CD4-positive, alpha-beta memory T cell (primary cell): ENCODE results near the gene RNF151. TPM values are rescaled to one million over a fixed set of nuclear protein-coding genes. Genes with fewer than 3 reads are reported as not detected.

ENCODE experiments used
- CTCF ChIA-PET: fragments of 350-600 bp; sonication (Branson Sonifier 250); formaldehyde crosslinking; loops from one replicate; lab custom pipeline; 2021; ENCODE audit warnings: inconsistent platforms; ENCODE audit not compliant: partially characterized antibody; lab: Charles Lee
- POLR2A ChIA-PET: fragments of 350-600 bp; sonication (Branson Sonifier 250); formaldehyde crosslinking; loops from one replicate; lab custom pipeline; 2021; ENCODE audit not compliant: partially characterized antibody; lab: Charles Lee
- DNase-seq, 5 donors: peaks; one replicate each; pipeline versions ENCODE4 v3.0.0 to v3.0.0-alpha.2; 2020 to 2022; ENCODE audit warnings: mixed read lengths in 1 of 5
- H3K27ac ChIP-seq: one replicate; pipeline ENCODE4 v1.7.0; 2013; ENCODE audit warnings: low read depth, low read length
- H3K27me3 ChIP-seq: 2 replicates; pipeline ENCODE4 v1.7.0; 2013; ENCODE audit warnings: mild to moderate bottlenecking, low read length, moderate library complexity; ENCODE audit not compliant: insufficient read depth
- H3K36me3 ChIP-seq: 2 replicates; pipeline ENCODE4 v1.7.0; 2013; ENCODE audit warnings: mild to moderate bottlenecking, low read length, moderate library complexity; ENCODE audit not compliant: insufficient read depth
- H3K4me1 ChIP-seq: 2 replicates; pipeline ENCODE4 v1.7.0; 2013; ENCODE audit warnings: mild to moderate bottlenecking, low read length, moderate library complexity; ENCODE audit not compliant: insufficient read depth
- H3K4me3 ChIP-seq, 2 donors: one replicate each; pipeline ENCODE4 v1.7.0; 2013; ENCODE audit warnings: low read length in 2 of 2, mild to moderate bottlenecking in 1 of 2
- H3K9me3 ChIP-seq, 2 donors: one replicate each; pipeline ENCODE4 v1.7.0; 2013; ENCODE audit warnings: low read length in 2 of 2, control low read depth in 1 of 2; ENCODE audit not compliant: control insufficient read depth in 1 of 2
- H3K27ac Mint-ChIP-seq, 7 donors: one replicate each; pipeline ENCODE4 v1.8.0; 2020 to 2021; ENCODE audit warnings: mixed read lengths in 7 of 7, mild to moderate bottlenecking in 6 of 7, inconsistent platforms in 3 of 7, moderate library complexity in 3 of 7
- H3K27me3 Mint-ChIP-seq, 2 donors: one replicate each; pipeline ENCODE4 v1.8.0; 2020 to 2021; ENCODE audit warnings: mixed read lengths in 2 of 2
- H3K36me3 Mint-ChIP-seq, 2 donors: one replicate each; pipeline ENCODE4 v1.8.0; 2020 to 2021; ENCODE audit warnings: mixed read lengths in 2 of 2, inconsistent platforms in 1 of 2, mild to moderate bottlenecking in 1 of 2
- H3K4me1 Mint-ChIP-seq, 4 donors: one replicate each; pipeline ENCODE4 v1.8.0; 2020 to 2021; ENCODE audit warnings: mixed read lengths in 4 of 4, mild to moderate bottlenecking in 1 of 4
- H3K4me3 Mint-ChIP-seq, 8 donors: one replicate each; pipeline ENCODE4 v1.8.0; 2020 to 2021; ENCODE audit warnings: mixed read lengths in 8 of 8, mild to moderate bottlenecking in 7 of 8, moderate library complexity in 6 of 8, inconsistent platforms in 3 of 8
- H3K9me3 Mint-ChIP-seq, 8 donors: one replicate each; pipeline ENCODE4 v1.8.0; 2020 to 2021; ENCODE audit warnings: mixed read lengths in 8 of 8, mild to moderate bottlenecking in 5 of 8, inconsistent platforms in 3 of 8, moderate library complexity in 1 of 8
- intact Hi-C: fragments of 100-400 bp; cut with micrococcal nuclease; formaldehyde crosslinking; loops from one replicate; pipeline ENCODE4 v1.15.1; 2023
- polyA plus RNA-seq, 2 donors: library from polyadenylated mRNA; unstranded; fragments of 300-500 nt; fragmentation: Illumina TruSeq; gene quantifications; one replicate each; pipeline ENCODE4 v1.2.3, GENCODE V29; 2021
- total RNA-seq, 2 experiments: library from RNA; stranded (reverse); gene quantifications; one replicate each; pipeline ENCODE4 v1.2.3, GENCODE V29; 2021

Gene RNF151
- total and polyA plus RNA-seq, 4 experiments from 2014 or later, result not detected

GRCh38 chr16:1973461-1974156 is 7.0 kb downstream of the RNF151 start:
- H3K27ac Mint-ChIP-seq, result peak overlapping the region in 1 of 7 donors; percentile 76
- no peak overlapping the region for H3K4me3 ChIP-seq

GRCh38 chr16:1974157-1975070 is 7.8 kb downstream of the RNF151 start:
- no peak overlapping the region for H3K4me3 ChIP-seq
- Mint-ChIP-seq H3K4me3 (peak overlapping the region in 4 of 8 donors; percentile 12 to 31 (median 30)), H3K27me3 (peaks cover 0 to 5% of the 10 kb centered on the region in 2 donors), H3K4me1 (peaks cover 8 to 22% (median 16%) of the 10 kb centered on the region in 4 donors), H3K9me3 (peaks cover 0 to 3% (median 0%) of the 10 kb centered on the region in 8 donors), H3K36me3 (peaks cover 27 to 33% of the 10 kb centered on the region in 2 donors), H3K27ac (peak overlapping the region in 2 of 7 donors; percentile 35 to 76)
- intact Hi-C loops, result loop anchor here (5.0 kb wide), 2 partner anchors 233 to 1337 kb away; partner anchors contain the start of genes METTL26 and MLST8
- peak in 1 of 5 donors; percentile 36 for DNase-seq
- H3K27me3 ChIP-seq, result no peaks in the 10 kb centered on the region
- CTCF ChIA-PET, result no interaction called here
- no peak overlapping the region for H3K27ac ChIP-seq
- peaks cover 32% of the 10 kb centered on the region for H3K36me3 ChIP-seq
- H3K9me3 ChIP-seq, result no peaks in the 10 kb centered on the region
- POLR2A ChIA-PET, result interaction anchor here (1.0 to 4.7 kb wide), 4 partner anchors 9 to 31 kb away, joined by 3 to 40 read pairs (median 6); partner anchors contain the start of genes MSRB1 and RPS2
- H3K4me1 ChIP-seq, result peaks cover 27% of the 10 kb centered on the region

More at GRCh38 chr16:1973461-1974156, 7.0 kb downstream of the RNF151 start:
- H3K4me1 ChIP-seq, result peaks cover 27% of the 10 kb centered on the region
- intact Hi-C loops, result loop anchor here (2.0 to 5.0 kb wide), 3 partner anchors 17 to 1336 kb away; partner anchors contain the start of genes METTL26 and MLST8
- peaks cover 8 to 22% (median 16%) of the 10 kb centered on the region in 4 donors for H3K4me1 Mint-ChIP-seq
- H3K9me3 Mint-ChIP-seq, result peaks cover 0 to 3% (median 0%) of the 10 kb centered on the region in 8 donors
- H3K27me3 ChIP-seq, result no peaks in the 10 kb centered on the region
- DNase-seq, result peak in 1 of 5 donors; percentile 37
- CTCF ChIA-PET, result no interaction called here
- peaks cover 27 to 33% of the 10 kb centered on the region in 2 donors for H3K36me3 Mint-ChIP-seq
- H3K9me3 ChIP-seq, result no peaks in the 10 kb centered on the region
- H3K27me3 Mint-ChIP-seq, result peaks cover 0 to 5% of the 10 kb centered on the region in 2 donors
- POLR2A ChIA-PET, result interaction anchor here (1.3 to 1.5 kb wide), 2 partner anchors 9 to 30 kb away, joined by 4 to 8 read pairs; partner anchors contain the start of genes MSRB1 and RPS2
- H3K36me3 ChIP-seq, result peaks cover 32% of the 10 kb centered on the region
- H3K27ac ChIP-seq, result no peak overlapping the region
- peak overlapping the region in 2 of 8 donors; percentile 12 to 13 for H3K4me3 Mint-ChIP-seq

GRCh38 chr16:1975432-1976215 is 9.0 kb downstream of the RNF151 start:
- peaks cover 0 to 5% of the 10 kb centered on the region in 2 donors for H3K27me3 Mint-ChIP-seq
- H3K27ac ChIP-seq, result no peak overlapping the region

GRCh38 chr16:1976216-1976520 is 9.5 kb downstream of the RNF151 start:
- H3K27me3 ChIP-seq, result peaks cover 11% of the 10 kb centered on the region
- DNase-seq, result no peak
- no peak overlapping the region for H3K27ac ChIP-seq
- peaks cover 32% of the 10 kb centered on the region for H3K36me3 ChIP-seq
- H3K4me1 Mint-ChIP-seq, result peaks cover 8 to 17% (median 13%) of the 10 kb centered on the region in 4 donors
- no peak overlapping the region for H3K4me3 Mint-ChIP-seq
- H3K9me3 ChIP-seq, result no peaks in the 10 kb centered on the region
- H3K4me3 ChIP-seq, result no peak overlapping the region
- ChIA-PET CTCF (no interaction called here), POLR2A (interaction anchor here (0.8 to 4.7 kb wide), 2 partner anchors 12 to 629 kb away, joined by 3 to 40 read pairs; partner anchors contain the start of gene RPS2)
- H3K9me3 Mint-ChIP-seq, result peaks cover 0 to 3% (median 0%) of the 10 kb centered on the region in 8 donors
- intact Hi-C loops, result no loop called here
- H3K27ac Mint-ChIP-seq, result no peak overlapping the region
- peaks cover 4 to 6% of the 10 kb centered on the region in 2 donors for H3K27me3 Mint-ChIP-seq
- H3K4me1 ChIP-seq, result peaks cover 18% of the 10 kb centered on the region
- peaks cover 27 to 33% of the 10 kb centered on the region in 2 donors for H3K36me3 Mint-ChIP-seq

More at GRCh38 chr16:1975432-1976215, 9.0 kb downstream of the RNF151 start:
- Mint-ChIP-seq H3K27ac (no peak overlapping the region), H3K4me3 (no peak overlapping the region), H3K9me3 (peaks cover 0 to 3% (median 0%) of the 10 kb centered on the region in 8 donors), H3K36me3 (peaks cover 27 to 33% of the 10 kb centered on the region in 2 donors), H3K4me1 (peaks cover 8 to 22% (median 16%) of the 10 kb centered on the region in 4 donors)
- intact Hi-C loops, result no loop called here
- no peak for DNase-seq
- Histone ChIP-seq H3K4me1 (peaks cover 23% of the 10 kb centered on the region), H3K4me3 (no peak overlapping the region), H3K27me3 (peaks cover 5% of the 10 kb centered on the region), H3K9me3 (no peaks in the 10 kb centered on the region), H3K36me3 (peaks cover 32% of the 10 kb centered on the region)
- CTCF ChIA-PET, result no interaction called here
- POLR2A ChIA-PET, result interaction anchor here (1.0 to 4.7 kb wide), 2 partner anchors 11 to 15 kb away, joined by 3 to 40 read pairs; partner anchors contain the start of gene RPS2

- H3K9me3 Mint-ChIP-seq, result peaks cover 0 to 2% (median 0%) of the 10 kb centered on the region in 8 donors
- H3K4me3 Mint-ChIP-seq, result no peak overlapping the region
- Histone ChIP-seq H3K27me3 (peaks cover 20% of the 10 kb centered on the region), H3K27ac (no peak overlapping the region), H3K9me3 (no peaks in the 10 kb centered on the region), H3K4me1 (peaks cover 14% of the 10 kb centered on the region), H3K4me3 (no peak overlapping the region), H3K36me3 (peaks cover 32% of the 10 kb centered on the region)
- H3K4me1 Mint-ChIP-seq, result peaks cover 3 to 11% (median 6%) of the 10 kb centered on the region in 4 donors
- H3K27me3 Mint-ChIP-seq, result peaks cover 8 to 10% of the 10 kb centered on the region in 2 donors
- intact Hi-C loops, result no loop called here
- ChIA-PET CTCF (interaction anchor here (0.6 kb wide), 1 partner anchor 35 kb away, joined by 3 read pairs; no protein-coding TSS in a partner anchor), POLR2A (interaction anchor here (0.8 to 4.7 kb wide), 5 partner anchors 9 to 630 kb away, joined by 3 to 40 read pairs (median 6); partner anchors contain the start of genes RPS2 and TRAF7)
- no peak overlapping the region for H3K27ac Mint-ChIP-seq
- H3K36me3 Mint-ChIP-seq, result peaks cover 25 to 27% of the 10 kb centered on the region in 2 donors
- DNase-seq, result no peak
Observed at GRCh38 chr16:1976951-1977874, 10.6 kb downstream of the RNF151 start.
